G401.6 (cell line): Measurements from ENCODE around the gene C6orf89.
"Not testable (repeated sequence)": the region's sequence is repeated elsewhere in the genome, so short reads cannot be mapped to it uniquely, and the experiment has no call there.

Experiments
- FAIRE-seq: peaks from 2 replicates; lab custom pipeline; 2012; peaks lifted over from hg19 to GRCh38; lab: Jason Lieb, UNC

Gene C6orf89

GRCh38 chr6:36947570-36948351, 62.0 kb downstream of the C6orf89 start:
- FAIRE-seq: no peak

- not testable (repeated sequence) for FAIRE-seq
These were observed 63.3 kb downstream of the C6orf89 start for GRCh38 chr6:36949076-36949475.

- FAIRE-seq: no peak
These were observed 63.9 kb downstream of the C6orf89 start for GRCh38 chr6:36949636-36950035.

GRCh38 chr6:36953931-36954261, 68.1 kb downstream of the C6orf89 start:
- FAIRE-seq: no peak

GRCh38 chr6:36954262-36954931, 68.6 kb downstream of the C6orf89 start, which contains the start of gene PI16:
Gene PI16 (plus strand): TSS chr6:36954738. CDS start chr6:36954761, 23 bp downstream.
- FAIRE-seq: no peak

GRCh38 chr6:36955136-36955535, 69.4 kb downstream of the C6orf89 start:
- FAIRE-seq: no peak

GRCh38 chr6:36955671-36956445, 70.1 kb downstream of the C6orf89 start:
- FAIRE-seq: no peak

GRCh38 chr6:36956446-36956820, 70.7 kb downstream of the C6orf89 start:
- FAIRE-seq: no peak

GRCh38 chr6:36957773-36958271, 72.1 kb downstream of the C6orf89 start:
- FAIRE-seq: no peak

GRCh38 chr6:36958775-36959554, 73.2 kb downstream of the C6orf89 start:
- FAIRE-seq: no peak

- FAIRE-seq: no peak
These were observed 74.0 kb downstream of the C6orf89 start for GRCh38 chr6:36959555-36960250.

- no peak for FAIRE-seq
These were observed 76.0 kb downstream of the C6orf89 start for GRCh38 chr6:36961441-36962435.

- no peak for FAIRE-seq
These were observed 77.1 kb downstream of the C6orf89 start for GRCh38 chr6:36962874-36963273.

- no peak for FAIRE-seq
These were observed 77.9 kb downstream of the C6orf89 start for GRCh38 chr6:36963451-36964290.

- FAIRE-seq: no peak
These were observed 78.6 kb downstream of the C6orf89 start for GRCh38 chr6:36964349-36964748.

GRCh38 chr6:36964908-36965307, 79.2 kb downstream of the C6orf89 start:
- no peak for FAIRE-seq

GRCh38 chr6:36967301-36967700, 81.5 kb downstream of the C6orf89 start:
- no peak for FAIRE-seq

- no peak for FAIRE-seq
These were observed 82.0 kb downstream of the C6orf89 start for GRCh38 chr6:36967757-36968156.

- no peak for FAIRE-seq
These were observed 82.7 kb downstream of the C6orf89 start for GRCh38 chr6:36968266-36968977.
